ENCODE measurements around the gene IMMP1L. TPM values are rescaled to one million over a fixed set of nuclear protein-coding genes. Genes with fewer than 3 reads are reported as not detected.

Gene IMMP1L
- total RNA-seq, 1 experiment from 2014 or later: 38.5 TPM

DNA sequence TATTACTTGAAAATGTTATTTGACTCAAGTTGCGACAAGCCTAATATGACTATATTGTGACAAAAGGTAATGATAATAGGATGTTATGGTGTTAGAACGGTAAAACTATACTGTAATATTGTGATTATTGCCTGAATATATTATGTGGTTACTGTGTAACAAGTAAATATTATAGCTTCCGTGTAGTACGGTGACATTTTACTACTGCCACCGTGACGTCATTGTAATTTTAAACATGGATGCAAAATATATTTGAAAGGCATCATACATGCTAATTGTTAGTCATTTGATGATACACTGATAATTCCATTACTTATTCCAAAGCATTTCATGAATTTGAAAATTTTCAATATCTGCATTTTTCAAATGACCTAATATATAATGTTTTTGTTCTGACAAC, 2.7 kb upstream of the IMMP1L start:
- Histone ChIP-seq H3K27ac (ENCODE audit: low read depth, low read length) (no peak overlapping the region), H3K79me2 (ENCODE audit: insufficient read depth, low read length) (peaks cover 50% of the 10 kb centered on the region), H2AFZ (ENCODE audit: low read depth, low read length, poor library complexity, severe bottlenecking) (no peak overlapping the region), H3K27me3 (ENCODE audit: insufficient read depth, low read length) (no peaks in the 10 kb centered on the region), H3K4me2 (ENCODE audit: low read length) (no peak overlapping the region), H3K9ac (ENCODE audit: low read length) (no peak overlapping the region), H3K4me3 (replicated peaks in 1 of 2; ENCODE audit: low read depth in 1 of 2, low read length in 2 of 2) (no peak overlapping the region), H3K36me3 (ENCODE audit: control insufficient read depth in 1 of 2, insufficient read depth in 2 of 2, low read length in 2 of 2) (no peaks in the 10 kb centered on the region), H3K4me1 (ENCODE audit: control insufficient read depth in 1 of 2, insufficient read depth in 2 of 2, low read length in 2 of 2) (peaks cover 0 to 15% of the 10 kb centered on the region in 2 experiments; a peak in 3 of 4 replicates), H3K9me3 (ENCODE audit: control insufficient read depth in 1 of 2, insufficient read depth in 1 of 2, low read depth in 1 of 2, low read length in 2 of 2) (no peaks in the 10 kb centered on the region), H4K20me1 (ENCODE audit: insufficient read depth) (no peaks in the 10 kb centered on the region), H3K9me2 (ENCODE audit: insufficient read depth) (no peaks in the 10 kb centered on the region)
- ChIA-PET POLR2A (no interaction called here), RAD21 (ENCODE audit: low non-redundant PET in 1 of 2, low total read pairs in 2 of 2, uncharacterized antibody in 2 of 2, unreplicated experiment in 2 of 2) (no interaction called here), CTCF (no interaction called here)
- no peak for TF ChIP-seq YY1 (IDR thresholded peaks at IDR 0.05; ENCODE audit: extremely low read depth, insufficient replicate concordance, low read depth, low read length)
- TF ChIP-seq TCF7L2 (IDR thresholded peaks at IDR 0.05; ENCODE audit: borderline replicate concordance, extremely low read depth, insufficient read depth, insufficient read length): no peak
- TF ChIP-seq REST (IDR thresholded peaks at IDR 0.05; ENCODE audit: low read depth): no peak
- TF ChIP-seq EZH2 (IDR thresholded peaks at IDR 0.05): no peak
- no peak for TF ChIP-seq ATF3 (IDR thresholded peaks at IDR 0.05)
- no TSS peak for BruUV-seq (replicated peaks)
- ATAC-seq: no peak
- intact Hi-C loops (cut with micrococcal nuclease): no loop called here
- DNase-seq (ENCODE audit: low read depth, low spot score): no peak

All from HCT116 (cell line).